GM12878 (cell line): ENCODE measurements around the gene RPL10A. TPM values are rescaled to one million over a fixed set of nuclear protein-coding genes. Genes with fewer than 3 reads are reported as not detected.

Experiments
- ASH2L ChIP-seq: fragments of 300-600, 200-600 bp; sonication (generic); IDR thresholded peaks from 2 replicates; pipeline ENCODE4 v1.6.1; 2017; ENCODE audit warnings: low read depth, mild to moderate bottlenecking, borderline replicate concordance
- BCL11A ChIP-seq: IDR thresholded peaks from 2 replicates; pipeline ENCODE4 v1.6.1; 2011; ENCODE audit warnings: low read depth, low read length
- FOS ChIP-seq: IDR thresholded peaks from 3 replicates; pipeline ENCODE4 v1.6.1; 2011; ENCODE audit warnings: borderline replicate concordance; ENCODE audit not compliant: insufficient read length; ENCODE audit errors: extremely low read depth
- JUNB ChIP-seq: IDR thresholded peaks from 2 replicates; pipeline ENCODE4 v1.6.1; 2016; ENCODE audit warnings: antibody characterized with exemption, mild to moderate bottlenecking
- MXI1 ChIP-seq: fragments of 150-350 bp; IDR thresholded peaks from 2 replicates; pipeline ENCODE4 v1.6.1; 2011; ENCODE audit warnings: low read depth, mild to moderate bottlenecking, inconsistent platforms, low read length, improper control_type of control experiment
- NFYB ChIP-seq: IDR thresholded peaks from 2 replicates; pipeline ENCODE4 v1.6.1; 2011; ENCODE audit warnings: low read depth, mild to moderate bottlenecking, low read length, improper control_type of control experiment, moderate library complexity; ENCODE audit not compliant: insufficient read depth
- STAT1 ChIP-seq: fragments of 450-650 bp; conservative IDR thresholded peaks from 2 replicates; pipeline ENCODE4 v1.6.1; 2014; ENCODE audit warnings: antibody characterized with exemption, mild to moderate bottlenecking
- YBX1 ChIP-seq: fragments of 450-650 bp; IDR thresholded peaks from 2 replicates; pipeline ENCODE4 v1.6.1; 2016; ENCODE audit warnings: antibody characterized with exemption
- polyA plus RNA-seq, 11 experiments: library from polyadenylated mRNA; depleted of rRNA in 4 of 11; unstranded in 6 of 11; stranded (reverse) in 5 of 11; fragments of >200 nt; fragmentation: Nextera tagmentation in 4 of 11; fragmentation: Illumina TruSeq in 1 of 11; extraction: Ambion mirVana in 4 of 11; extraction: Trizol in 1 of 11; gene quantifications; 1 replicate in 1 of 11; 2 replicates in 10 of 11; pipeline versions ENCODE4 v1.2.1 to v1.2.3, GENCODE V29; 2011 to 2016; ENCODE audit warnings: inconsistent platforms in 2 of 11, missing spikeins in 2 of 11, low read depth in 1 of 11
- total RNA-seq, 4 experiments: library from RNA; depleted of rRNA in 3 of 4; stranded (reverse); fragments of >200 nt in 3 of 4; fragmentation: Illumina TruSeq in 1 of 4; extraction: Trizol in 1 of 4; gene quantifications; 2 replicates each; pipeline versions ENCODE4 v1.2.1 to v1.2.3, GENCODE V29; 2013 to 2021
- TF ChIP-seq, protein P1 (sequence below): IDR thresholded peaks from 2 replicates; pipeline ENCODE4 v1.6.1; 2012; ENCODE audit warnings: improper control_type of control experiment, low read depth, low read length; ENCODE audit not compliant: insufficient replicate concordance
- TF ChIP-seq, protein P2 (sequence below): fragments of 450-650 bp; IDR thresholded peaks from 2 replicates; pipeline ENCODE4 v1.6.1; 2017; ENCODE audit warnings: low read depth, mild to moderate bottlenecking, moderate library complexity
- TF ChIP-seq, protein P3 (sequence below): fragments of 450-650 bp; IDR thresholded peaks from 2 replicates; pipeline ENCODE4 v1.6.1; 2018; ENCODE audit warnings: borderline replicate concordance, mild to moderate bottlenecking; ENCODE audit not compliant: partially characterized antibody
- TF ChIP-seq, protein P4 (sequence below): IDR thresholded peaks from 2 replicates; pipeline ENCODE4 v1.6.1; 2011; ENCODE audit warnings: borderline replicate concordance, low read depth, mild to moderate bottlenecking, moderate library complexity, mixed read lengths, low read length; ENCODE audit not compliant: insufficient read depth; ENCODE audit errors: extremely low read length

Gene RPL10A
- total and polyA plus RNA-seq, 10 of the 15 experiments (the other 5 are each of a cell fraction or from before 2014, with no cell fraction given) = 833 to 4,029 (median 2,795) TPM

DNA sequence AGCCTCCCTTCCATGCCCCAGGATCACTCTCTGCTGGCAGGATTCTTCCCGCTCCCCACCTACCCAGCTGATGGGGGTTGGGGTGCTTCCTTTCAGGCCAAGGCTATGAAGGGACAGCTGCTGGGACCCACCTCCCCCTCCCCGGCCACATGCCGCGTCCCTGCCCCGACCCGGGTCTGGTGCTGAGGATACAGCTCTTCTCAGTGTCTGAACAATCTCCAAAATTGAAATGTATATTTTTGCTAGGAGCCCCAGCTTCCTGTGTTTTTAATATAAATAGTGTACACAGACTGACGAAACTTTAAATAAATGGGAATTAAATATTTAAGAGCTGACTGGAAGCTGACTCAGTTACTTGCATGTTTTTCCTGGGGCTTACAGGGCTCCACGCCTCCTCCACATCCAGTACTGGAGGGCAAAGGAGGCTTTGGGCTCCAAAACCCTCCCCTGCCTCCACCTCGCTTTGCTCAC, 40.3 kb upstream of the RPL10A start (continued):
- TF ChIP-seq, protein P1, sequence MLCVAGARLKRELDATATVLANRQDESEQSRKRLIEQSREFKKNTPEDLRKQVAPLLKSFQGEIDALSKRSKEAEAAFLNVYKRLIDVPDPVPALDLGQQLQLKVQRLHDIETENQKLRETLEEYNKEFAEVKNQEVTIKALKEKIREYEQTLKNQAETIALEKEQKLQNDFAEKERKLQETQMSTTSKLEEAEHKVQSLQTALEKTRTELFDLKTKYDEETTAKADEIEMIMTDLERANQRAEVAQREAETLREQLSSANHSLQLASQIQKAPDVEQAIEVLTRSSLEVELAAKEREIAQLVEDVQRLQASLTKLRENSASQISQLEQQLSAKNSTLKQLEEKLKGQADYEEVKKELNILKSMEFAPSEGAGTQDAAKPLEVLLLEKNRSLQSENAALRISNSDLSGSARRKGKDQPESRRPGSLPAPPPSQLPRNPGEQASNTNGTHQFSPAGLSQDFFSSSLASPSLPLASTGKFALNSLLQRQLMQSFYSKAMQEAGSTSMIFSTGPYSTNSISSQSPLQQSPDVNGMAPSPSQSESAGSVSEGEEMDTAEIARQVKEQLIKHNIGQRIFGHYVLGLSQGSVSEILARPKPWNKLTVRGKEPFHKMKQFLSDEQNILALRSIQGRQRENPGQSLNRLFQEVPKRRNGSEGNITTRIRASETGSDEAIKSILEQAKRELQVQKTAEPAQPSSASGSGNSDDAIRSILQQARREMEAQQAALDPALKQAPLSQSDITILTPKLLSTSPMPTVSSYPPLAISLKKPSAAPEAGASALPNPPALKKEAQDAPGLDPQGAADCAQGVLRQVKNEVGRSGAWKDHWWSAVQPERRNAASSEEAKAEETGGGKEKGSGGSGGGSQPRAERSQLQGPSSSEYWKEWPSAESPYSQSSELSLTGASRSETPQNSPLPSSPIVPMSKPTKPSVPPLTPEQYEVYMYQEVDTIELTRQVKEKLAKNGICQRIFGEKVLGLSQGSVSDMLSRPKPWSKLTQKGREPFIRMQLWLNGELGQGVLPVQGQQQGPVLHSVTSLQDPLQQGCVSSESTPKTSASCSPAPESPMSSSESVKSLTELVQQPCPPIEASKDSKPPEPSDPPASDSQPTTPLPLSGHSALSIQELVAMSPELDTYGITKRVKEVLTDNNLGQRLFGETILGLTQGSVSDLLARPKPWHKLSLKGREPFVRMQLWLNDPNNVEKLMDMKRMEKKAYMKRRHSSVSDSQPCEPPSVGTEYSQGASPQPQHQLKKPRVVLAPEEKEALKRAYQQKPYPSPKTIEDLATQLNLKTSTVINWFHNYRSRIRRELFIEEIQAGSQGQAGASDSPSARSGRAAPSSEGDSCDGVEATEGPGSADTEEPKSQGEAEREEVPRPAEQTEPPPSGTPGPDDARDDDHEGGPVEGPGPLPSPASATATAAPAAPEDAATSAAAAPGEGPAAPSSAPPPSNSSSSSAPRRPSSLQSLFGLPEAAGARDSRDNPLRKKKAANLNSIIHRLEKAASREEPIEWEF = no peak
- no peak for TF ChIP-seq JUNB
- TF ChIP-seq, protein P2, sequence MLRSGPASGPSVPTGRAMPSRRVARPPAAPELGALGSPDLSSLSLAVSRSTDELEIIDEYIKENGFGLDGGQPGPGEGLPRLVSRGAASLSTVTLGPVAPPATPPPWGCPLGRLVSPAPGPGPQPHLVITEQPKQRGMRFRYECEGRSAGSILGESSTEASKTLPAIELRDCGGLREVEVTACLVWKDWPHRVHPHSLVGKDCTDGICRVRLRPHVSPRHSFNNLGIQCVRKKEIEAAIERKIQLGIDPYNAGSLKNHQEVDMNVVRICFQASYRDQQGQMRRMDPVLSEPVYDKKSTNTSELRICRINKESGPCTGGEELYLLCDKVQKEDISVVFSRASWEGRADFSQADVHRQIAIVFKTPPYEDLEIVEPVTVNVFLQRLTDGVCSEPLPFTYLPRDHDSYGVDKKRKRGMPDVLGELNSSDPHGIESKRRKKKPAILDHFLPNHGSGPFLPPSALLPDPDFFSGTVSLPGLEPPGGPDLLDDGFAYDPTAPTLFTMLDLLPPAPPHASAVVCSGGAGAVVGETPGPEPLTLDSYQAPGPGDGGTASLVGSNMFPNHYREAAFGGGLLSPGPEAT = no peak
- TF ChIP-seq MXI1 = no peak
- no peak for TF ChIP-seq NFYB
- no peak for TF ChIP-seq FOS
- no peak for TF ChIP-seq ASH2L
- TF ChIP-seq, protein P3, sequence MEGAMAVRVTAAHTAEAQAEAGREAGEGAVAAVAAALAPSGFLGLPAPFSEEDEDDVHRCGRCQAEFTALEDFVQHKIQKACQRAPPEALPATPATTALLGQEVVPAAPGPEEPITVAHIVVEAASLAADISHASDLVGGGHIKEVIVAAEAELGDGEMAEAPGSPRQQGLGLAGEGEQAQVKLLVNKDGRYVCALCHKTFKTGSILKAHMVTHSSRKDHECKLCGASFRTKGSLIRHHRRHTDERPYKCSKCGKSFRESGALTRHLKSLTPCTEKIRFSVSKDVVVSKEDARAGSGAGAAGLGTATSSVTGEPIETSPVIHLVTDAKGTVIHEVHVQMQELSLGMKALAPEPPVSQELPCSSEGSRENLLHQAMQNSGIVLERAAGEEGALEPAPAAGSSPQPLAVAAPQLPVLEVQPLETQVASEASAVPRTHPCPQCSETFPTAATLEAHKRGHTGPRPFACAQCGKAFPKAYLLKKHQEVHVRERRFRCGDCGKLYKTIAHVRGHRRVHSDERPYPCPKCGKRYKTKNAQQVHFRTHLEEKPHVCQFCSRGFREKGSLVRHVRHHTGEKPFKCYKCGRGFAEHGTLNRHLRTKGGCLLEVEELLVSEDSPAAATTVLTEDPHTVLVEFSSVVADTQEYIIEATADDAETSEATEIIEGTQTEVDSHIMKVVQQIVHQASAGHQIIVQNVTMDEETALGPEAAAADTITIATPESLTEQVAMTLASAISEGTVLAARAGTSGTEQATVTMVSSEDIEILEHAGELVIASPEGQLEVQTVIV = no peak
- TF ChIP-seq STAT1 = no peak
- TF ChIP-seq YBX1 = no peak
- no peak for TF ChIP-seq BCL11A
- TF ChIP-seq, protein P4, sequence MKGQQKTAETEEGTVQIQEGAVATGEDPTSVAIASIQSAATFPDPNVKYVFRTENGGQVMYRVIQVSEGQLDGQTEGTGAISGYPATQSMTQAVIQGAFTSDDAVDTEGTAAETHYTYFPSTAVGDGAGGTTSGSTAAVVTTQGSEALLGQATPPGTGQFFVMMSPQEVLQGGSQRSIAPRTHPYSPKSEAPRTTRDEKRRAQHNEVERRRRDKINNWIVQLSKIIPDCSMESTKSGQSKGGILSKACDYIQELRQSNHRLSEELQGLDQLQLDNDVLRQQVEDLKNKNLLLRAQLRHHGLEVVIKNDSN = no peak
